Tibial nerve (tissue), 4 donors: Measurements from ENCODE around the gene SIRPA.

Experiments used
- EP300 ChIP-seq, 2 donors: sonication (generic); formaldehyde crosslinking; IDR thresholded peaks; one replicate each; pipeline ENCODE4 v1.6.1; 2017; ENCODE audit warnings: antibody characterized with exemption in 2 of 2, mild to moderate bottlenecking in 1 of 2
- POLR2A ChIP-seq, 2 donors: fragments of 450-650 bp; IDR thresholded peaks; one replicate each; pipeline ENCODE4 v1.6.1; 2017; ENCODE audit warnings: antibody characterized with exemption in 2 of 2, mild to moderate bottlenecking in 2 of 2, moderate library complexity in 2 of 2
- TF ChIP-seq, protein P1 (sequence below), 5 experiments: fragments of 200-600 bp in 3 of 5; fragments of 450-650 bp in 2 of 5; sonication (generic) in 3 of 5; IDR thresholded peaks; one replicate each; pipeline ENCODE4 v1.5.1; 2016 to 2019; ENCODE audit warnings: antibody characterized with exemption in 5 of 5, mild to moderate bottlenecking in 3 of 5, moderate library complexity in 2 of 5

DNA sequence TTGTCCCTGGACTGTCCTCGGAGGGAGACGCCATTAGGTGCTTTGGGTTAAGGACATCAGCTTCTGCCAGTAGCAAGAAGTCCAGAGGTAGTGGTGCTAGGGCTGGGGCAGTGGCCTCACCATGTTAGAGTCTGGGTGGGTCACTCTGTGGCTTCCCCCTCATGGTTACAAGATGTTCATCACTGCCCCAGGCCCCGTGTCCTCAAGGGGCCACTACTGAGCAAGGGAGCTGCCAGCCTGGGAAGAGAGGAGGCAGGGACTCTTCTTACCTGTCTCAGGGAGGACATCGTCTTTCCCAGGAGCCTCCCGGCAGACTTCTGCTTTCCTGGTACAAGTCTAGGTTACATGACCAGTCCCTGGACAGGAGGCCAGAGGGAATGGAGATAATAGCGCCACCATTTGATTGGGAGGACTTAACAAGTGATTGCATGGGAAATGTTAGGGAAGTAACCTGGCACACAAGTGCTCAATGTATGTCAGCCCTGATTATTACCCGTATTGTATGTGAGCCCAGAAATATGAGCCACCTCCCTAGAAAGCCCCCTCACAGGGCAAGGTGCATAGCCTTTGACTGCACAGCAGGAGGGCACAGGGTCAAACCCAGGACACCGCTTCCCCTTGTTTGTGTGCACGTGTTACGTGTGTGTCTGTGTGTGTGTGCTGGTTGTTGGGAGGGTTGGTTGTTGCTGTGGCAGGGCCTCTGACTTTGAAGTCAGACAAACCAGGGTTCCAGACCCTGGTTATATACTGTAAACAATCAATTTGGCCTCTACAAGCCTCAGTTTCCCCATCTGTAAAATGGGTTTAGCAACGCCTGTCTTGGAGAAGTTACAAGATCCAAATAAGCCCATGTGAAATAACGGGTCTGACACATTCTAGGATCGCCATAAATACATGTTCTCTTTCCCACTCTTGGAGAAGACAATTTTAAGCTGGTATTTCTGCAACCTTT, 30.0 kb downstream of the SIRPA start:
- TF ChIP-seq, protein P1, sequence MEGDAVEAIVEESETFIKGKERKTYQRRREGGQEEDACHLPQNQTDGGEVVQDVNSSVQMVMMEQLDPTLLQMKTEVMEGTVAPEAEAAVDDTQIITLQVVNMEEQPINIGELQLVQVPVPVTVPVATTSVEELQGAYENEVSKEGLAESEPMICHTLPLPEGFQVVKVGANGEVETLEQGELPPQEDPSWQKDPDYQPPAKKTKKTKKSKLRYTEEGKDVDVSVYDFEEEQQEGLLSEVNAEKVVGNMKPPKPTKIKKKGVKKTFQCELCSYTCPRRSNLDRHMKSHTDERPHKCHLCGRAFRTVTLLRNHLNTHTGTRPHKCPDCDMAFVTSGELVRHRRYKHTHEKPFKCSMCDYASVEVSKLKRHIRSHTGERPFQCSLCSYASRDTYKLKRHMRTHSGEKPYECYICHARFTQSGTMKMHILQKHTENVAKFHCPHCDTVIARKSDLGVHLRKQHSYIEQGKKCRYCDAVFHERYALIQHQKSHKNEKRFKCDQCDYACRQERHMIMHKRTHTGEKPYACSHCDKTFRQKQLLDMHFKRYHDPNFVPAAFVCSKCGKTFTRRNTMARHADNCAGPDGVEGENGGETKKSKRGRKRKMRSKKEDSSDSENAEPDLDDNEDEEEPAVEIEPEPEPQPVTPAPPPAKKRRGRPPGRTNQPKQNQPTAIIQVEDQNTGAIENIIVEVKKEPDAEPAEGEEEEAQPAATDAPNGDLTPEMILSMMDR (IDR thresholded peaks at IDR 0.05): no peak
- TF ChIP-seq POLR2A (IDR thresholded peaks at IDR 0.05) (no peak), EP300 (IDR thresholded peaks at IDR 0.05) (no peak)
